Activated naive CD4-positive, alpha-beta T cell treated with anti-CD3 and anti-CD28 coated beads, Interleukin-2, amount 50 U/mL, for 24 hours (primary cell): Measurements from ENCODE around the gene SEMA6C.
A peak's percentile ranks its signal among the peaks of the same experiment; 100 is the strongest.
"Not testable (repeated sequence)": the region's sequence is repeated elsewhere in the genome, so short reads cannot be mapped to it uniquely, and the experiment has no call there.

Source experiments
- H3K27ac Mint-ChIP-seq: one replicate; pipeline ENCODE4 v1.8.0; 2021; ENCODE audit warnings: mild to moderate bottlenecking, mixed read lengths
- H3K27me3 Mint-ChIP-seq: one replicate; pipeline ENCODE4 v1.8.0; 2021; ENCODE audit warnings: mixed read lengths
- H3K36me3 Mint-ChIP-seq: one replicate; pipeline ENCODE4 v1.8.0; 2021; ENCODE audit warnings: mixed read lengths
- H3K4me1 Mint-ChIP-seq: one replicate; pipeline ENCODE4 v1.8.0; 2021; ENCODE audit warnings: mixed read lengths
- H3K4me3 Mint-ChIP-seq: one replicate; pipeline ENCODE4 v1.8.0; 2021; ENCODE audit warnings: mild to moderate bottlenecking, mixed read lengths
- H3K9me3 Mint-ChIP-seq: one replicate; pipeline ENCODE4 v1.8.0; 2021; ENCODE audit warnings: mixed read lengths

SEMA6C gene

GRCh38 chr1:151146412-151147131, at the start of gene SEMA6C:
SEMA6C (minus strand) TSS chr1:151146631; CDS start chr1:151142621, 4,010 bp downstream.
- H3K4me1 Mint-ChIP-seq: peaks cover 17% of the 10 kb centered on the region
- H3K9me3 Mint-ChIP-seq: no peaks in the 10 kb centered on the region
- H3K27me3 Mint-ChIP-seq: no peaks in the 10 kb centered on the region
- H3K36me3 Mint-ChIP-seq: no peaks in the 10 kb centered on the region
- H3K4me3 Mint-ChIP-seq: peak within 1 kb of the TSS; percentile 91
- peak within 1 kb of the TSS; percentile 63 for H3K27ac Mint-ChIP-seq

- H3K4me3 Mint-ChIP-seq, H3K36me3 Mint-ChIP-seq, H3K9me3 Mint-ChIP-seq, H3K27me3 Mint-ChIP-seq, H3K27ac Mint-ChIP-seq: not testable (repeated sequence)
- H3K4me1 Mint-ChIP-seq: peaks cover 38% of the 10 kb centered on the region
Measured at GRCh38 chr1:151194894-151195594, 48.6 kb upstream of the SEMA6C start.

- Mint-ChIP-seq H3K36me3 (peaks cover 6% of the 10 kb centered on the region), H3K27ac (no peak overlapping the region), H3K4me3 (no peak overlapping the region), H3K4me1 (peaks cover 35% of the 10 kb centered on the region), H3K27me3 (no peaks in the 10 kb centered on the region), H3K9me3 (no peaks in the 10 kb centered on the region)
Measured at GRCh38 chr1:151193856-151194255, 47.4 kb upstream of the SEMA6C start.

DNA sequence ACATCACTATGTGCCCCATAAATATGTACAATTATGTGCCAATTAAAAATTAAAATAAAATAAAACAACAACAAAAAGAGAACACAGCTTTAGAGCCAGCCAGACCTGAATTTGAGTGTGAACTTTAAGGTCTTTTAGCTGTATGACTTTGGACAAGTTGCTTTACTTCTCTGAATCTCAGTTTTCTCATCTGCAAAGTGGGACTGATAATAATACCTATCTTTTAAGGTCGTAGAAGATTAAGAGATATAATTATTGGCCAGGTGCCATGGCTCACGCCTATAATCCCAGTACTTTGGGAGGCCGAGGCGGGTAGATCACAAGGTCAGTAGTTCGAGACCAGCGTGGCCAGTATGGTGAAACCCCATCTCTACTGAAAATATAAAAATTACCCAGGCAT, 46.9 kb upstream of the SEMA6C start:
- Mint-ChIP-seq H3K4me3 (no peak overlapping the region), H3K27me3 (no peaks in the 10 kb centered on the region)

DNA sequence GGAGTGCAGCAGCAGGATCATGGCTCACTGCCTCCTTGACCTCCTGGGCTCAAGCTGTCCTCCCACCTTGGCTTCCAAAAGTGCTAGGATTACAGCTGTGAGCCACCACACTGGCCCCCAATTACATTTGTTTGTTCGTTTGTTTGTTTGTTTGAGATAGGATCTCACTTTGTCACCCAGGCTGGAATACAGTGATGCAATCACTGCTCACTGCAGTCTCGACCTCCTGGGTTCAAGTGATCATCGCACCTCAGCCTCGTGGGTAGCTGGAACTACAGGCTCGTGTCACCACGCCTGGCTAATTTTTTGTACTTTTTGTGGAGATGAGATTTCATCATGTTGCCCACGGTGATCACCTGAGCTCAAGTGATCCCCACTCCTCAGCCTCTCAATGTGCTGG, 45.6 kb upstream of the SEMA6C start:
- peak overlapping the region; percentile 8 for H3K27ac Mint-ChIP-seq
- peaks cover 2% of the 10 kb centered on the region for H3K36me3 Mint-ChIP-seq
- H3K4me3 Mint-ChIP-seq: peak overlapping the region; percentile 54
- no peaks in the 10 kb centered on the region for H3K9me3 Mint-ChIP-seq
- peaks cover 38% of the 10 kb centered on the region for H3K4me1 Mint-ChIP-seq
- H3K27me3 Mint-ChIP-seq: no peaks in the 10 kb centered on the region

More for the DNA sequence above, 46.9 kb upstream of the SEMA6C start:
- no peaks in the 10 kb centered on the region for H3K9me3 Mint-ChIP-seq
- H3K27ac Mint-ChIP-seq: no peak overlapping the region
- H3K36me3 Mint-ChIP-seq: peaks cover 3% of the 10 kb centered on the region
- H3K4me1 Mint-ChIP-seq: peaks cover 39% of the 10 kb centered on the region

DNA sequence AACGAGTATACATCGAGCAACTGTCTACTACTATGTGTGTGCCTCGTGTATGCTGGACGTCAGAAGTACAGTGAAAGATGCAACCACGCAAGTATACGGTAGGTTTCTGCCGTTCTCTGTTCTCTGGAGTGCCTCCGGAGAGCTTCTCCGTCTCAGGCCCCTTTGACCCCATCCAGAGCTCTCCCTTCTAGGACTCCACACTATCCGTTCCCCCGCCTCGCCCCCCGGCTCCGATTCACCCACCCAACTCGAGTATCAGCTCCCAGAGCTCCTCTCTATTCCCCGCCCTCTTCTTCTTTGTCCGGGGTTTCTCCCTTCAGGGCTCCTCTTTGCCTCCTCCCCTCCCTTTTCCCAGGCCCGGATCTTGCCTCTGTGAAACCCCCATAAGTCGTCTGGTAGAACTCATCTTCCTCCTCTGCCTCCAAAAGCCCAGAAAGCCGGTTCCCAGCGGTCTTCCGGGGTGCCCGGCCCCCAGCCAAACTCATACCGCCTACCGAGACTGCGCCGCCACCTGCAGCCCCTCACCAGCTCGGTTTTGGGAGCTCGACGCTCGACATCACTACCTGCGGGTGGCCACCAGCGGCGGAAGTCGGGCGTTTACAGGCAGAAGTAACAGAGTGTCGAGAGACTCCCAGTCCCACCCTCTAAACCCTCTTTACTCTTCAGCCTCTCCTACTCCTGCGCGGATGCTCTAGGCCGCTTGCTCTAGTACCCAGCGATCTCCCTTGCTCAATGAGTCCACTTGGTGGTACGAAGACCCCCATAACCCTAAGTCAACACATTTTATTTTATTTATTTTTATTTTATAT, 43.4 kb upstream of the SEMA6C start, which contains the start of gene VPS72:
TSS of gene VPS72 (minus strand) at position 561 of the 809 bp plus-strand sequence. CDS start at position 485, 76 bp downstream.
- Mint-ChIP-seq H3K36me3 (peaks cover 4% of the 10 kb centered on the region), H3K27ac (peak within 1 kb of the TSS; percentile 100), H3K9me3 (no peaks in the 10 kb centered on the region), H3K27me3 (no peaks in the 10 kb centered on the region), H3K4me3 (peak within 1 kb of the TSS; percentile 100), H3K4me1 (peaks cover 42% of the 10 kb centered on the region)

- not testable (repeated sequence) for H3K9me3 Mint-ChIP-seq, H3K36me3 Mint-ChIP-seq, H3K27me3 Mint-ChIP-seq
- Mint-ChIP-seq H3K27ac (peak overlapping the region; percentile 30), H3K4me3 (peak overlapping the region; percentile 100), H3K4me1 (peaks cover 42% of the 10 kb centered on the region)
Measured at GRCh38 chr1:151188667-151189066, 42.2 kb upstream of the SEMA6C start.

DNA sequence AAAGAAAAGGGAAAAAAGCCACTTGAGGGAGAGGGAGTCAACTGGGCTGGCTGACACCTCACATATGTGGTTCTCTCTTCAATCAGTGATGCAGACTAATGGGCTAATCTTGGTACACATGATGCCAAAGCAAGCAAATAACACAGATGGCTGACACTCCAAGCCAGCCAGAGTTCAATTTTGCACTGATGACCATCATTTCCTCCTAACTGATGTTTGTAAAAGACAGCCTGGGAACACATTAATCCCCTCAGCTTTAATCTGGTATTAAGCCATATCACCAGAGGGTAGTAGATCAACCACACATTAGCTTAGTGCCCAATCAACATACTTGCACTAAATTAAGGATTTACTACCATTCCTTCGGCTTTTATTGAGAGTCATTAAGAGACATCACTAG, 40.8 kb upstream of the SEMA6C start:
- Mint-ChIP-seq H3K9me3 (no peaks in the 10 kb centered on the region), H3K4me3 (no peak overlapping the region), H3K36me3 (peaks cover 15% of the 10 kb centered on the region), H3K4me1 (peaks cover 42% of the 10 kb centered on the region), H3K27me3 (no peaks in the 10 kb centered on the region), H3K27ac (peak overlapping the region; percentile 46)

- peaks cover 26% of the 10 kb centered on the region for H3K4me1 Mint-ChIP-seq
- H3K27ac Mint-ChIP-seq: peak overlapping the region; percentile 12
- H3K9me3 Mint-ChIP-seq: no peaks in the 10 kb centered on the region
- no peak overlapping the region for H3K4me3 Mint-ChIP-seq
- no peaks in the 10 kb centered on the region for H3K27me3 Mint-ChIP-seq
- H3K36me3 Mint-ChIP-seq: peaks cover 23% of the 10 kb centered on the region
Measured at GRCh38 chr1:151184211-151184610, 37.8 kb upstream of the SEMA6C start.

DNA sequence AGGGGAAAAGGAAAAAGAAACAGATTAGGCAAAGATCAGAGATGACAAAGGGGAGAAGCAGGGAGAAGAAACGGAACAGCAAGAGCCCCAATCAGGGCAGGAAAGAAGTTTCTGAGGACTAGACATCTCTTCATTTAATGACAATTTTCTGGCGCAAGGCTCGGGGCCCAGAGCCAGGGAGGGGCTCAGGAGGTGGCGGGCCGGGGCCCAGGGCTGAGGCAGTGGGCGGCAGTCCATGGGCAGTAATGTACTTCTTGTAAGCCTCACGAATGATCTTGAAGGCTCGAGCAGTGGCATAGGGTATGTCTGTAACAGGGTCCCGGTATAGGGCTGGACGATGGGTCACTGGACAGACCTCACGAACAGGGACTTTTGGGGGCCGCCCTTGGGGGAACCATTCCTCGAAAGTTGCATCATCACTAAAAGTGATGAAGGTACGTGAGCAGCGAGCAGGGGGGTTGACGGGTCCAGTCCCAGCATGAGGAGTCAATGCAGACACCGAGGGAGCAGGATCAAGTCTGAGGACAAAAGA, 30.1 kb upstream of the SEMA6C start:
- no peak overlapping the region for H3K27ac Mint-ChIP-seq
- peaks cover 4% of the 10 kb centered on the region for H3K4me1 Mint-ChIP-seq
- no peaks in the 10 kb centered on the region for H3K27me3 Mint-ChIP-seq
- no peak overlapping the region for H3K4me3 Mint-ChIP-seq
- no peaks in the 10 kb centered on the region for H3K9me3 Mint-ChIP-seq
- H3K36me3 Mint-ChIP-seq: peaks cover 14% of the 10 kb centered on the region

GRCh38 chr1:151175863-151176262, 29.4 kb upstream of the SEMA6C start, which contains the start of gene TMOD4:
TMOD4 (minus strand) TSS chr1:151175981; CDS start chr1:151174875, 1,106 bp downstream.
- no peaks in the 10 kb centered on the region for H3K9me3 Mint-ChIP-seq
- no peak within 1 kb of the TSS for H3K4me3 Mint-ChIP-seq
- H3K27ac Mint-ChIP-seq: peak within 1 kb of the TSS; percentile 18
- peaks cover 4% of the 10 kb centered on the region for H3K4me1 Mint-ChIP-seq
- peaks cover 9% of the 10 kb centered on the region for H3K36me3 Mint-ChIP-seq
- no peaks in the 10 kb centered on the region for H3K27me3 Mint-ChIP-seq

- H3K36me3 Mint-ChIP-seq: peaks cover 8% of the 10 kb centered on the region
- H3K27ac Mint-ChIP-seq: peak overlapping the region; percentile 18
- H3K4me3 Mint-ChIP-seq: no peak overlapping the region
- H3K9me3 Mint-ChIP-seq: no peaks in the 10 kb centered on the region
- no peaks in the 10 kb centered on the region for H3K27me3 Mint-ChIP-seq
- peaks cover 4% of the 10 kb centered on the region for H3K4me1 Mint-ChIP-seq
Measured at GRCh38 chr1:151175041-151175741, 28.8 kb upstream of the SEMA6C start.

GRCh38 chr1:151171190-151171589, 24.8 kb upstream of the SEMA6C start:
- Mint-ChIP-seq H3K4me1 (peaks cover 15% of the 10 kb centered on the region), H3K27me3 (no peaks in the 10 kb centered on the region), H3K4me3 (no peak overlapping the region), H3K36me3 (peaks cover 5% of the 10 kb centered on the region), H3K27ac (no peak overlapping the region), H3K9me3 (no peaks in the 10 kb centered on the region)

DNA sequence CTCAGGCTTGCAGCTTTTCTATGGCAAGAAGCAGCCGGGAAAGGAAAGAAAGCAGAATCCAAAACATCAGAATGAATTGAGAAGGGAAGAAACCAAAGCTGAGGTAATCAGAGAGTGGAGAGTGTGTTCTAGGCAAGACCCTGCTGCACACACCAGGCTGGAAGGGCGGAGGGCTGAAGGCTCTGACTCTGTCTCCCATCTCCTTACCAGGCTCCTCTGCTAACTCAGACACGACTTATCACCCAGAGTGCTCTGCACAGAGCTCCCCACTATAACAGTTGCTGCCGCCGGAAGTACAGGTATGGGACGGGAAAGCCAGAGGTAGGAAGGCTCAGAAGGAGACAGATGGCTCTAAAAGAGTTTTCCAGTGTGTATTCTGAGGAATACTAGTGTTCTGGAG, 20.7 kb upstream of the SEMA6C start:
- H3K27me3 Mint-ChIP-seq: peaks cover 2% of the 10 kb centered on the region
- H3K27ac Mint-ChIP-seq: peak overlapping the region; percentile 68
- H3K4me3 Mint-ChIP-seq: peak overlapping the region; percentile 98
- H3K36me3 Mint-ChIP-seq: peaks cover 13% of the 10 kb centered on the region
- H3K4me1 Mint-ChIP-seq: peaks cover 50% of the 10 kb centered on the region
- no peaks in the 10 kb centered on the region for H3K9me3 Mint-ChIP-seq

GRCh38 chr1:151166505-151166956, 20.1 kb upstream of the SEMA6C start:
- peaks cover 2% of the 10 kb centered on the region for H3K27me3 Mint-ChIP-seq
- H3K27ac Mint-ChIP-seq: peak overlapping the region; percentile 99
- peak overlapping the region; percentile 98 for H3K4me3 Mint-ChIP-seq
- no peaks in the 10 kb centered on the region for H3K9me3 Mint-ChIP-seq
- H3K4me1 Mint-ChIP-seq: peaks cover 56% of the 10 kb centered on the region
- peaks cover 14% of the 10 kb centered on the region for H3K36me3 Mint-ChIP-seq
